ENCODE results near the gene MGAM2. TPM values are rescaled to one million over a fixed set of nuclear protein-coding genes. Genes with fewer than 3 reads are reported as not detected.

The MGAM2 gene
- not detected for polyA plus RNA-seq (2013, experiment 1 of 2)
- not detected for polyA plus RNA-seq (2013, experiment 2 of 2)

- no peak within 1 kb of the TSS for H3K9ac ChIP-seq (ENCODE audit: low read depth, low read length)
- H3K27ac ChIP-seq (ENCODE audit: low read depth, low read length): no peak within 1 kb of the TSS
- peaks cover 10% of the 10 kb centered on the region; the same call in 1 of the 2 replicates for H3K4me1 ChIP-seq (ENCODE audit: insufficient read depth, low read length)
- H3K36me3 ChIP-seq (ENCODE audit: insufficient read depth, low read length): no peaks in the 10 kb centered on the region
- H3K27me3 ChIP-seq (ENCODE audit: insufficient read depth, low read length): no peaks in the 10 kb centered on the region
- H3K9me3 ChIP-seq (ENCODE audit: insufficient read depth, low read depth, low read length): no peaks in the 10 kb centered on the region
- WGBS: 83% methylated on average over 3 of the region's 4 CpGs
- H3K4me3 ChIP-seq (ENCODE audit: low read length): no peak within 1 kb of the TSS
Measured at GRCh38 chr7:142111499-142111898, at the start of gene MGAM2. MGAM2 (plus strand) TSS chr7:142111718; CDS start chr7:142116874, 5,156 bp downstream.

- Histone ChIP-seq H3K9me3 (ENCODE audit: insufficient read depth, low read depth, low read length) (no peaks in the 10 kb centered on the region), H3K4me3 (ENCODE audit: low read length) (no peak overlapping the region), H3K36me3 (ENCODE audit: insufficient read depth, low read length) (no peaks in the 10 kb centered on the region), H3K4me1 (ENCODE audit: insufficient read depth, low read length) (no peaks in the 10 kb centered on the region), H3K27ac (ENCODE audit: low read depth, low read length) (no peak overlapping the region), H3K9ac (ENCODE audit: low read depth, low read length) (no peak overlapping the region), H3K27me3 (ENCODE audit: insufficient read depth, low read length) (no peaks in the 10 kb centered on the region)
- WGBS: 84% methylated on average over 12 of the region's 12 CpGs
Measured at GRCh38 chr7:142063551-142064442, 47.7 kb upstream of the MGAM2 start.

GRCh38 chr7:142066536-142066935, 45.0 kb upstream of the MGAM2 start:
- Histone ChIP-seq H3K9ac (ENCODE audit: low read depth, low read length) (no peak overlapping the region), H3K36me3 (ENCODE audit: insufficient read depth, low read length) (no peaks in the 10 kb centered on the region), H3K9me3 (ENCODE audit: insufficient read depth, low read depth, low read length) (no peaks in the 10 kb centered on the region), H3K4me3 (ENCODE audit: low read length) (no peak overlapping the region), H3K4me1 (ENCODE audit: insufficient read depth, low read length) (no peaks in the 10 kb centered on the region), H3K27me3 (ENCODE audit: insufficient read depth, low read length) (no peaks in the 10 kb centered on the region), H3K27ac (ENCODE audit: low read depth, low read length) (no peak overlapping the region)
- WGBS: 92% methylated on average over 8 of the region's 8 CpGs

- Histone ChIP-seq H3K36me3 (ENCODE audit: insufficient read depth, low read length) (no peaks in the 10 kb centered on the region), H3K9me3 (ENCODE audit: insufficient read depth, low read depth, low read length) (no peaks in the 10 kb centered on the region), H3K27me3 (ENCODE audit: insufficient read depth, low read length) (no peaks in the 10 kb centered on the region), H3K27ac (ENCODE audit: low read depth, low read length) (no peak overlapping the region), H3K4me1 (ENCODE audit: insufficient read depth, low read length) (no peaks in the 10 kb centered on the region), H3K9ac (ENCODE audit: low read depth, low read length) (no peak overlapping the region), H3K4me3 (ENCODE audit: low read length) (no peak overlapping the region)
- WGBS: 99% methylated on average over 4 of the region's 4 CpGs
Measured at GRCh38 chr7:142077762-142078161, 33.8 kb upstream of the MGAM2 start.

GRCh38 chr7:142083605-142084004, 27.9 kb upstream of the MGAM2 start:
- Histone ChIP-seq H3K27ac (ENCODE audit: low read depth, low read length) (no peak overlapping the region), H3K4me1 (ENCODE audit: insufficient read depth, low read length) (no peaks in the 10 kb centered on the region), H3K9ac (ENCODE audit: low read depth, low read length) (no peak overlapping the region), H3K27me3 (ENCODE audit: insufficient read depth, low read length) (no peaks in the 10 kb centered on the region), H3K4me3 (ENCODE audit: low read length) (no peak overlapping the region), H3K9me3 (ENCODE audit: insufficient read depth, low read depth, low read length) (no peaks in the 10 kb centered on the region), H3K36me3 (ENCODE audit: insufficient read depth, low read length) (no peaks in the 10 kb centered on the region)
- WGBS: 93% methylated on average over 1 of the region's 1 CpG

- no peak overlapping the region for H3K9ac ChIP-seq (ENCODE audit: low read depth, low read length)
- no peak overlapping the region for H3K4me3 ChIP-seq (ENCODE audit: low read length)
- 95% methylated on average over 4 of the region's 4 CpGs for WGBS
- no peaks in the 10 kb centered on the region for H3K9me3 ChIP-seq (ENCODE audit: insufficient read depth, low read depth, low read length)
- no peak overlapping the region for H3K27ac ChIP-seq (ENCODE audit: low read depth, low read length)
- H3K4me1 ChIP-seq (ENCODE audit: insufficient read depth, low read length): no peaks in the 10 kb centered on the region
- no peaks in the 10 kb centered on the region for H3K36me3 ChIP-seq (ENCODE audit: insufficient read depth, low read length)
- no peaks in the 10 kb centered on the region for H3K27me3 ChIP-seq (ENCODE audit: insufficient read depth, low read length)
Measured at GRCh38 chr7:142085428-142085827, 26.1 kb upstream of the MGAM2 start.

- Histone ChIP-seq H3K9ac (ENCODE audit: low read depth, low read length) (no peak overlapping the region), H3K27ac (ENCODE audit: low read depth, low read length) (no peak overlapping the region), H3K4me3 (ENCODE audit: low read length) (no peak overlapping the region), H3K4me1 (ENCODE audit: insufficient read depth, low read length) (no peaks in the 10 kb centered on the region), H3K36me3 (ENCODE audit: insufficient read depth, low read length) (no peaks in the 10 kb centered on the region), H3K9me3 (ENCODE audit: insufficient read depth, low read depth, low read length) (no peaks in the 10 kb centered on the region), H3K27me3 (ENCODE audit: insufficient read depth, low read length) (no peaks in the 10 kb centered on the region)
- WGBS: 92% methylated on average over 3 of the region's 4 CpGs
Measured at GRCh38 chr7:142088022-142088714, 23.4 kb upstream of the MGAM2 start.

- WGBS: 93% methylated on average over 2 of the region's 2 CpGs
Measured at GRCh38 chr7:142089035-142089434, 22.5 kb upstream of the MGAM2 start.

GRCh38 chr7:142091961-142092360, 19.6 kb upstream of the MGAM2 start:
- Histone ChIP-seq H3K9me3 (ENCODE audit: insufficient read depth, low read depth, low read length) (no peaks in the 10 kb centered on the region), H3K9ac (ENCODE audit: low read depth, low read length) (no peak overlapping the region), H3K27ac (ENCODE audit: low read depth, low read length) (no peak overlapping the region), H3K36me3 (ENCODE audit: insufficient read depth, low read length) (no peaks in the 10 kb centered on the region), H3K4me3 (ENCODE audit: low read length) (no peak overlapping the region), H3K27me3 (ENCODE audit: insufficient read depth, low read length) (no peaks in the 10 kb centered on the region), H3K4me1 (ENCODE audit: insufficient read depth, low read length) (no peaks in the 10 kb centered on the region)
- 91% methylated on average over 2 of the region's 2 CpGs for WGBS

More at GRCh38 chr7:142089035-142089434, 22.5 kb upstream of the MGAM2 start:
- H3K9me3 ChIP-seq (ENCODE audit: insufficient read depth, low read depth, low read length): no peaks in the 10 kb centered on the region
- no peak overlapping the region for H3K9ac ChIP-seq (ENCODE audit: low read depth, low read length)
- no peaks in the 10 kb centered on the region for H3K4me1 ChIP-seq (ENCODE audit: insufficient read depth, low read length)
- H3K36me3 ChIP-seq (ENCODE audit: insufficient read depth, low read length): no peaks in the 10 kb centered on the region
- H3K27me3 ChIP-seq (ENCODE audit: insufficient read depth, low read length): no peaks in the 10 kb centered on the region
- H3K4me3 ChIP-seq (ENCODE audit: low read length): no peak overlapping the region
- no peak overlapping the region for H3K27ac ChIP-seq (ENCODE audit: low read depth, low read length)

GRCh38 chr7:142094861-142095260, 16.7 kb upstream of the MGAM2 start:
- Histone ChIP-seq H3K27ac (ENCODE audit: low read depth, low read length) (no peak overlapping the region), H3K9ac (ENCODE audit: low read depth, low read length) (no peak overlapping the region), H3K36me3 (ENCODE audit: insufficient read depth, low read length) (no peaks in the 10 kb centered on the region), H3K27me3 (ENCODE audit: insufficient read depth, low read length) (no peaks in the 10 kb centered on the region), H3K9me3 (ENCODE audit: insufficient read depth, low read depth, low read length) (no peaks in the 10 kb centered on the region), H3K4me1 (ENCODE audit: insufficient read depth, low read length) (no peaks in the 10 kb centered on the region), H3K4me3 (ENCODE audit: low read length) (no peak overlapping the region)
- 97% methylated on average over 6 of the region's 6 CpGs for WGBS

GRCh38 chr7:142097571-142097970, 13.9 kb upstream of the MGAM2 start:
- no peak overlapping the region for H3K27ac ChIP-seq (ENCODE audit: low read depth, low read length)
- H3K9ac ChIP-seq (ENCODE audit: low read depth, low read length): no peak overlapping the region
- H3K27me3 ChIP-seq (ENCODE audit: insufficient read depth, low read length): no peaks in the 10 kb centered on the region
- H3K4me1 ChIP-seq (ENCODE audit: insufficient read depth, low read length): no peaks in the 10 kb centered on the region
- no peaks in the 10 kb centered on the region for H3K9me3 ChIP-seq (ENCODE audit: insufficient read depth, low read depth, low read length)
- H3K36me3 ChIP-seq (ENCODE audit: insufficient read depth, low read length): no peaks in the 10 kb centered on the region
- no peak overlapping the region for H3K4me3 ChIP-seq (ENCODE audit: low read length)
- WGBS: 89% methylated on average over 4 of the region's 5 CpGs
